Gastroesophageal sphincter (tissue), 3 donors: Measurements from ENCODE around the gene ZNF687.

ENCODE experiments used
- POLR2A ChIP-seq, 2 donors: fragments of 450-650 bp; IDR thresholded peaks; one replicate each; pipeline ENCODE4 v1.6.1; 2017; ENCODE audit warnings: antibody characterized with exemption in 2 of 2, mild to moderate bottlenecking in 2 of 2, moderate library complexity in 1 of 2
- POLR2AphosphoS5 ChIP-seq: sonication (generic); formaldehyde crosslinking; IDR thresholded peaks from one replicate; pipeline ENCODE4 v1.6.1; 2017; ENCODE audit warnings: antibody characterized with exemption
- TF ChIP-seq, protein P1 (sequence below), 4 experiments: fragments of 200-600 bp in 2 of 4; fragments of 450-650 bp in 2 of 4; sonication (generic) in 1 of 4; IDR thresholded peaks; one replicate each; pipeline ENCODE4 v1.5.1; 2017 to 2019; ENCODE audit warnings: antibody characterized with exemption in 4 of 4, mild to moderate bottlenecking in 2 of 4, moderate library complexity in 2 of 4

GRCh38 chr1:151326619-151327222 lies 44.6 kb downstream of the ZNF687 start:
- TF ChIP-seq, protein P1, sequence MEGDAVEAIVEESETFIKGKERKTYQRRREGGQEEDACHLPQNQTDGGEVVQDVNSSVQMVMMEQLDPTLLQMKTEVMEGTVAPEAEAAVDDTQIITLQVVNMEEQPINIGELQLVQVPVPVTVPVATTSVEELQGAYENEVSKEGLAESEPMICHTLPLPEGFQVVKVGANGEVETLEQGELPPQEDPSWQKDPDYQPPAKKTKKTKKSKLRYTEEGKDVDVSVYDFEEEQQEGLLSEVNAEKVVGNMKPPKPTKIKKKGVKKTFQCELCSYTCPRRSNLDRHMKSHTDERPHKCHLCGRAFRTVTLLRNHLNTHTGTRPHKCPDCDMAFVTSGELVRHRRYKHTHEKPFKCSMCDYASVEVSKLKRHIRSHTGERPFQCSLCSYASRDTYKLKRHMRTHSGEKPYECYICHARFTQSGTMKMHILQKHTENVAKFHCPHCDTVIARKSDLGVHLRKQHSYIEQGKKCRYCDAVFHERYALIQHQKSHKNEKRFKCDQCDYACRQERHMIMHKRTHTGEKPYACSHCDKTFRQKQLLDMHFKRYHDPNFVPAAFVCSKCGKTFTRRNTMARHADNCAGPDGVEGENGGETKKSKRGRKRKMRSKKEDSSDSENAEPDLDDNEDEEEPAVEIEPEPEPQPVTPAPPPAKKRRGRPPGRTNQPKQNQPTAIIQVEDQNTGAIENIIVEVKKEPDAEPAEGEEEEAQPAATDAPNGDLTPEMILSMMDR (IDR thresholded peaks at IDR 0.05): no peak
- TF ChIP-seq POLR2A (IDR thresholded peaks at IDR 0.05) (no peak), POLR2AphosphoS5 (no peak)
